SKM-1 (cell line): ENCODE measurements around the gene VIPR1.

Source experiments
- DNase-seq: peaks from one replicate; lab custom pipeline; 2025; ENCODE audit not compliant: unreplicated experiment; lab: John Stamatoyannopoulos, UW

VIPR1 gene

DNA sequence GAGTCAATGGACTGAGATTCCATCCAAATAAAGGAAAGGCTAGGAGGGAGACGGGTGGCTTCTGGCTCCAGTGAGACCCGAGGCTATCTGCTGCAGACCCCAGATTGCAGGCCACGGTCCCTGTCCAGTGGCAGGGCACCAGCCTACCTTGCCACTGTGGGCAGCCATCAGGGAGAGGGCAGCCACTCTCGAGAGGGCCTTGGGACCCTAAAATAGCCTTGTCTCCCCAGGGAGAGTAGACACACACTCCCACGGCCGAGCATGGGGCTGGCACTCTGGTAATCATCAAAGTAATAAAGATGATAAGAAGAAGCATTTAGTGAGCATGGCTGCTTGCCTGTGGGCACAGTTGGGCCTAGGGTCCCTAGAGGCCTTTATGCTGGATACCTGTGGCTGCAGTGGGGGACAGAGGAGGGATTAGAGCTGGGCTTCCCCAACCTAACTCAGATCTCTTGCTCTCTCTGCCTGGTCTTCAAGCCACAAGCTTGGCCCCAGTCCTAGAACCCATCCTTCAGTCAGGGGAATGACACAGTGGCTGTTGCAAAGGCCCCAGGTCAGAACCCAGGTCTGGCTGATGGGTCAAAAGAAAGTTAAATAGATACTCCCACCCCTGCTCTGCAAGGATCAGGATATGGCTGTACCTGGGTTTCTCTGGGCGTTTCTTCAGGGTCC, 9.2 kb upstream of the VIPR1 start:
- no peak for DNase-seq

DNA sequence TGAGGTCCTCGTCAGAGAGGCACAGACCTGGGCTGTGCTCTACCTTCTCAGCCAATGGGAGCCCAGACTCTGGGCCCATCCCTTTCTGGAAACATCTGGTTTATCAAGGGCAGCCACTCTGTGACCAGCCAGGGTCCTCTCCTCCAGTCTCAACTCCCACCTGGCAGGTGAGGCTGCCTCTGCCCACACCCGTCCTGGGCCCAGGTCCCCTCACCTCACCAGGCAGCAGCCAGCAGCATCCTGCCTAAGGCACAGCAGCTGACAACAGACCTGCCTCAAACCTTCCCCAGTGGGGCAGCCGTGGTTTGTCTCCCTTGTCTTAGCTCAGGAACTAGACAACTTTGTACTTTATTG, 8.7 kb upstream of the VIPR1 start:
- no peak for DNase-seq

DNA sequence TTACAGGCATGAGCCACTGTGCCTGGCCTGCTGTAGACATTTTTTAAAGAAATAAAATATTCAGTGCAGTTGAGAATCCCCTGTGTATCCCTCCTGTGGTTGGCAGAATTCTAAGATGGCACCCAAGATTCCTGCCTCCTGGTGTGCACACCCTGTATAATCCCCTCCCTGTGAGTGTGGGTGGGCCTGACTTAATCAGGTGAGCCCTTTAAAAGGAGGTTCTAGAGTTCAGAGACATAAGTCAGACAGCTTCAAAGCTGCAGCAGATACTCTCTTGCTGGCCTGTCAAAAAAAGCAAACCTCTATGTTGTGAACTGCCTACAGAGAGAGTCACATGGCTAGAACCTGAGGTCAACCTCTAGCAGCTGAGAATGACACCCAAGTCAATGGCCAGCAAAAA, 7.0 kb upstream of the VIPR1 start:
- no peak for DNase-seq

DNA sequence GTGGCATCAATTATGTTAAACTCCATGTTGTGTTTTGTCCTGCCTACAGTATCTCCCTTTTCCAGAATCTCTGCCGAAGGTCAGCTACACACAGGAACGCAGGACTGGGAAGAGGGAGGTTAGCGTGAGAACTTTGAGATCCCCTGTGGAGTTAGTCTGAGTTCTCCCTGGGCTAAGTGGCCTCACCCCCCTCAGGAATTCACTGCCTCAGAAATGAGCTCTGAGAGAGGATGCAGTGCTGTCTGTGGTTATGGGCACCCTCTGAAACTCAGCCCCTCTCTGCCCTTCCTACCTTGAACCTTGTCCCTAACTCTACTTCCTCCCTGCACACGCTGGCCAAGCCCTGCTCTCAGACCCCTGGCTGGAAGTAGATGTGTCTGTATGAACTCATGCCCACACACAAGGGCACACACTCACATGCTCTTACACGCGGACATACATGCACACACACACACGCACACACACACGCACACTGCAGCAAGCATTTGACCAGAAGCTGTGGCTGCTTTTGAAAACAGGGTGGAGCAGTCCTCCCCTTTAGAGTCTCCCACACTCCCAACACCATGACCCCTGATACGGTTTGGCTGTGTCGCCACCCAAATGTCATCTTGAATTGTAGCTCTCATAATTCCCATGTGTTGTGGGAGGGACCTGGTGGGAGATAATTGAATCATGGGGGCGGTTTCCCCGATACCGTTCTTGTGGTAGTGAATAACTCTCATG, 5.3 kb upstream of the VIPR1 start:
- DNase-seq: no peak

DNA sequence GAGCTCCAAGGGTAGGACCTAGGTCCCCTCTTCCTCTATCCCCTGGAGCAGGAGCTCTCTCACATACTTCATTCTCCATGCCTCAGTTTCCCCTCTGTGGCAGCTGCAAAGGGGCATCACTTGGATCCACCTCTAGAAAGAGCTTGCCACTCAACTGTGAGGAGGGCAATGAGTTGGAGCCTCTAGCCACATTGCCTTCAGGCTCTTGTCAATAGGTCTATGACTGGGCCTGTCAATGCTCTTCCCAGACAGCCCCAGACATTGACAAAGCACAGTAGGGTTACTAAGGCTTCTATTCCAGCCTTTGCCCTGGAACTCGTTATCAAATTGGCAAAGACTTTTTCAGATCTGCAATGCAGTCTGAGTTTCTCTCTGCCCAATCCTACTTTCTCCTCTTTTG, 4.4 kb upstream of the VIPR1 start:
- DNase-seq: no peak

DNA sequence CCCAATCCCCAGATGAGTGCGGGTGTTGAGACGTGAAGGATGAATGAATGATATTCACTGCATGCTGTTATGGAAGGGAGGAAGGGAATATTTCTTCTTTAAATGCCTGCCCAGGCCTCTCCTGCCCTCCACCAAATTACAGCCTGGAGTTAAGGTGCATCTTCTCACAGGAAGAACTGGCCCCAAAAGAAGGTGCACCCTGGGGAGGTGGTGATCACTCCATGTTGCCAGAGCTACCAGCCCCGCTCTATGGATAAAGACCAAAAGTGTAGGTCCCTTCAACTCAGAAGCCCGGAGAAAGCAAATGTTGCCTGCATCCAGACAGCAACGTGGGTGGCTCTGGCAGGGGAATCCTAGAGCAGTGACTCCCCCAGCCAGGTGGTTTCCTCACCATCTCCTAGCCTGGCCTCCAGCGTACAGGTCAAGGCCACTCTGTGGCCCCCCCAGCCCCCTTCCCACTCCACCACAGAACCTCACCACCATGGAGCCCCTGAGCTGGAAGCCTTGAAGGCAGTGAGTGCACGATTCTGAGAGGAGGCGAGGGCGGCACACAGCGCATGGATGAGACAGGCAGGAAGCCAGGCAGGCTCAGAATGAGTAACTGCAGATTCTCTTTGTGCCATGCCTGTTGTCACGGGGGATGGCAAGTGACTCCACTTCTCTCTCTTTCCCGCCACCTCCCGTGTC, 3.5 kb upstream of the VIPR1 start:
- no peak for DNase-seq

DNA sequence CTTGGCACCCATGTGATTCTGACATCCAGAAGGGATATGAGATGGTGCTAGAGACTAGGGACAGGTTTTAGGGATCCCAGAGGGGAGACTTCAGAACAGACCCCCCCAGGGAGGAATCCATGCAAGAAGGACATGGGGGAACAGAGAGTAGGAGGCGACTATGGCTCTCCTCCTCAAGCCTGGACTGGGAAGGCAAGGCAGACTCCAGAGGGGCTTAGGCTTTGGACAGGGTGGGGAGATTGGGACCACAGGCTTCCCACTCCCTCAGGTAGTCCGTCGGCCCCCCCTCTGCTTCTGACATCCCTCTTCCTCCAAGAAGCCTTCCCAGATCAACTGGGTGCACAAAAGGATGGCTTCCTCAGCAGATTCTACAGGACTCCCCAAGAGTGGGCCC, 3.0 kb upstream of the VIPR1 start:
- DNase-seq: no peak

DNA sequence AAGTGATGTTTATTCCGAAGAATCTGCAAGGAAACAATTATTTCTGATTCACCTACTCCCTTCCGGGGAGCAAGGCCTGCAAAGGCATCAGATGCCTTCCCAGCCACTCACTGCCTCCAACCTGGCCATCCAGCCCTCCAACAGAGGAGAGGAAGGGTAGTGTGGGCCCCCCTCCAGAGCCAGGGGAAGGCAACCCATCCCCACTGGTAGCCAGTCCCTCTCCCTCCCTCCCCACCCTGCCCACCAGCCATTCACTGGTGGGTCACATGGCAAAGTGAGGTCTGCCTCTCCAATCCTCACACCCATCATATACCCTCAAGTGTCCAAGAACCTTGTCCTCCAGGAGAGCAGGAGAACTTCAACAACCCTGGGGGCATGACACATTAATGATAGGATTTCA, 2.4 kb upstream of the VIPR1 start:
- DNase-seq: no peak

DNA sequence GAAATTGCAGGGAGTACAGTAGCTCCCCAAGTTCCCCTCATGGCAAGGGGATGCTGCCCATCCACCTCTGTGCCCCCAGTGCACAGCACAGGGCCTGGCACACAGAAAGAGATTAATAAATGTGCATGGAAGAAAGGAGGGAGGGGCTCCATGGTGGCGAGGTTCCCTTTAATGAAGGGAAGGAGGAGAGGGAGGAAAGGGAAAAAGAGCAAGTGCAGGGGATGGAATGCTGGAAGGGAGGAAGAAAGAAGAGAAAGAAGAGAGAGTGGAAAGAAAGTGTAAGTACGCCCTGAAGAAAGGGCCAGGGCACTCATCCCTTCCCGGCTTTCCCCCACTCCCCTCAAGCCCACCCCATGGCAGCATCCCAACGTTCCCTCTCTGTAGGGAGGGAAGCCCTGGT, 1.5 kb upstream of the VIPR1 start:
- no peak for DNase-seq

DNA sequence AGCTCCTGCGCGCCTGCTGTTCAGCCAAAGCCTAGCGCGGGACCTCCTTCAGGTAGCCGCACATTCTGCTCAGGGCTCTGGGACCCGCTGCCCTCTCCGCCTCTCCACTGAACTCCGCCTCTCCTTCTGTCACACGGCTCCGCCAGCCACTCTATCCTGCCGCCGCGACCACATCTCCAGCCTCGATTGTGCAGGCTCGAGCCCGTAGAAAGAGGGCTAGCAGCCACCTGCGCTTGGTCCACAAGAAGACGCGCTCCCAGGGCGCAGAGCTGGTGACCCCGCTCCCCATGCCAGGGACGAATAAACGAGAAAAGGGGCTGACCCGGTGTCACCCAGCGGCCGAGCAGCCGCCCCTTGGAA, 1.1 kb upstream of the VIPR1 start:
- DNase-seq: no peak

DNA sequence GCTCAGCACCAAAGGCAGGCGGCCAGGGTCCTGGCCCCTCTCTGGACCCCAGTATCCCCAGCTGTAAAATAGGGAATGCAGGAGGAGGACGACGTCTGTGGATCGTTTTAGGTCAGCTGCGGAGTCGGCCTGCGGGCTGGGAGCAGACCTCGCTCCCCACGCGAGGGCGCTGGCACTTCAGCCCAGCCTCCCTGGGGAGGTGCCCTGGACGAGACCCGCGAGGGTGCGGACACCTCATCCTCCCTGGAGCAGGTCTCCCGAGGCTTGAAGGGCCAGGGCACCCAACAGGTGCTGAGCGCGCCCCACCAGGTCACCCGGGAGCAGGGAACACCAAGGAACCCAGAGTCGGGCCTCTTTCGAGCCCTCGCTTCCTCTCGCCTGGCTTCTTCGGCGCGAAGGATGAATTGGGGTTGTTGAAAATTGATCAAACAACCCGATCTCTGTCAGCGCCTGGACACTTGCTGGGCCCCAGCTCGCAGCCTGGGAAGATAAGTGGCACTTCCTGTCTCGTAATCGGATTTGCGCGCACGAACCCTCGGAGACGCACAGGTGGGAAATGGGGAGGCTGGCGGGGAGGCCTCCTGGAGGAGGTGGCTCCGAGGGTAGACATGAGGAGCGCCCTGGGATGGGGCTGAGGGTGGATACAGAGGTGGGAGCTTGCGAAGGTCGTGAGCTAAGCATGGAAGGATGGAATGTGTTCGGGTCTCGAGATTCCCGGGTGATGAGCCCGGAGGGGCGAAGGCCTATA, 588 bp upstream of the VIPR1 start:
- peak; percentile 41 for DNase-seq

DNA sequence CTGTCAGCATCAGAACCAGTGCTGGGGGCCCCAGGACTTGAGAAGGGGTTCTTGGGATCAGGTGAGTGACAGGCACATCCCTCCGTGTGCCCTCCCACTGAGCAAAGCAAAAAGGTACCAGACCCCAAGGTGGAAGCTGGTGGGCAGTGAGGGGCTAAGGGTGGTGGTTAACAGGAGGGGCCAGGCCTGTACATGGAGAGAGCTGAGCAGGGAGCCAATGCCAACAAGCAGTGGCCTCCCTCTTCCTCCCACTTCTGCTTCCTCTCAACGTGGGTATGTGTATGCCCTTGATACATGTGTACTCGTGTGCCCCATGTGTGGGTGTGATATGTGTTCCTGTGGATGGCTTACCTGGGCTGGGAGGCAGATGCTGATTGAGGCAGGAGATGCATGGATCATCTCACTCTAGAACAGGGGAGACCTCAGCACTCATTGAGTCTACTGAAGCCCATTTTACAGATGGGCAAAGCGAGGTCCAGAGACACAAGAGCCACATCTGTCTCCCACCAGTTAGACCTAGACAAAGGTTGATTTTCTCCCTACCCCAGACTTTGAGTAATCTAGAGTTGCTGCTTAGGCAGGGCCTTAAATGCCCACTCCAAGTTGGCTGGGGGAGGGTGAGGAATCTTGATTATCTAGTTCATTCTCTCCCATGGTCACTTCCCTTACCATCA, 945 bp downstream of the VIPR1 start:
- DNase-seq: no peak

DNA sequence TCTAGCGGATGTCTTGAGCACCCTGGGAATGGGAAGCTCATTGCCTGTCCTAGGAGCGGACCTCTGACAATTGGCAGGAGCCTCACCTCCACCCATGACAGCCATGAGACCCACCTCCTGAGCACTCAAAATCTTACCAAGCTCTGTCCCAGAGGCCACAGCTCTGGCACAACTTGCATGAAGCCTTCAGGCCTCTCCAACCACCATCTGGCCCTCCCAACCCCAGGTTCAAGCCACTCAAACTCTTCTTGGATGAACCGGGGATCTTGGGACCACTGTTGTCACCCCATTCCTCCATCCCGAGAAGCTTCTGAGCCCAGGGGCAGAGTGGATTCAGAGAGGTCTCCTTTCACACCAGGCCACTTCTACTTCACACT, 1.5 kb downstream of the VIPR1 start:
- no peak for DNase-seq

DNA sequence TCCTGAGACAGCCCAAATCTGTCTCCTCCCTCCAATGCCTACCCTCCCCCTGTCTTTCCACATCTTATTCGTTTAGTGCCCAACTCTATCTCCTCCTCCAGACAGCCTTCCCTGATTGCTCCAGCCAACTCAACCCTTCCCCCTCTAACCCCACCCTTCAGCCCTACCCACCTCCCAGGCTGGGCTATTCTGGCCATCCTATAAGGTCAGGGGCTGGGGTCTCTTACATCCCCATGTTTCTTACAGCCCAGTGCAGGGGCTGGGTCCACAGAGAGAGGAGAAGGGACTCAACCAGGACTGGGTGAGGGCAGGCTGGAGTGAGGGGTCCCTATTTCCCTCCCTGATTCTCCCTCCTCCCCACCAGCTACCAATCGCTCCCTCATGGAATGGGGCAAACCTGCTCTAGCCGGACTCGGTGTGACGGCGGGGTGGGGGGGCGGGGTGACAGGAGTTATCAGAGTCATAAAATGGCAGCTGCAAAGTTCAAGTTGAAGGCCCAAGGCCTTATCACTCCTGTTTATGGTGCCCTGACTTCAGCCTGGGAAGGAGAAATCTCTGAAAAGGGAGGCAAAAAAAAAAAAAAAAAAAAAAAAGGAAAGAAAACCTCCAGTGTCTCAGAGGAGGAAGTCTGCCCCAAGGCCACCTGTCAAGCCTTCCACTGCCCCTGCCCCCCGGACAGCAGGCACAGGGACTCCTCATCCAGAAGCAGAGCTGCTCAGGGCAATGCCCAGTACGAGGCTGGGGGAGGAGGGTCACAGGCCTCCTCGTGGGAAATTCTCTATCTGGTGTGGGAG, 2.1 kb downstream of the VIPR1 start:
- no peak for DNase-seq

DNA sequence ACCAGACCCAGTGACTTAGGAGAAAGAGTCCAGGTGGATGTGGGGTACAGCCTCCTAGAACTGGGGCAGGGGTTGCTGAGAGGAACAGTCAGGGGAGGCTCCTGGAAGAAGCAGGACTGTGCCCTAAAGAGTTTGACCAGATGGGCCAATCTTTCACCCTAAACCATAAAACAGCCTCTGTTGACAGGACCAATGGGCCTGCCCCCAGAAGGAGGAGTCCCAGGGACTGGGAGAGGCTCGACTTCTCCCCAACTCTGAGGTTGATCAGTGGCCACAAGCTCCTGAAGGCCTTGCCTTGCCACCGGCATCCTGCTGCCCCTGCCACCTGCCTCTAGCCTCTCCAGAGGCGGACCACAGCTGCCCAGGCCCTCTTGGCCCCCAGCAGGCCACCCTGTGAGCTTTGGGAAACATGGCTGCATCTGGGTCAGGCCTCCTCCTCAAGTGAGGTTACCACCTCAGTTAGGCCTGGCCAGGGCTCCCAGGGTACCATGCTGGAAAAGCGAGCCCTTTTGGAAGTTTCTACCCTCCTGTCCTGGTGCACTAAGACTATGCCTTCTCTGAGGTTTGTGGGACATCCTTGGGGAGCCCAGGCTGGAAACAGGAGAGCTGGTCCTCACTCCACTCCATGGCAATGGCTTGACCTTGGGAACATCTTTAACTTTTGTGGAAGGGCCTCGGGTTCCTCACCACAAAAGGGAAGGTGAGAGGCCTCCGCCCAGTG, 2.8 kb downstream of the VIPR1 start:
- DNase-seq: no peak

DNA sequence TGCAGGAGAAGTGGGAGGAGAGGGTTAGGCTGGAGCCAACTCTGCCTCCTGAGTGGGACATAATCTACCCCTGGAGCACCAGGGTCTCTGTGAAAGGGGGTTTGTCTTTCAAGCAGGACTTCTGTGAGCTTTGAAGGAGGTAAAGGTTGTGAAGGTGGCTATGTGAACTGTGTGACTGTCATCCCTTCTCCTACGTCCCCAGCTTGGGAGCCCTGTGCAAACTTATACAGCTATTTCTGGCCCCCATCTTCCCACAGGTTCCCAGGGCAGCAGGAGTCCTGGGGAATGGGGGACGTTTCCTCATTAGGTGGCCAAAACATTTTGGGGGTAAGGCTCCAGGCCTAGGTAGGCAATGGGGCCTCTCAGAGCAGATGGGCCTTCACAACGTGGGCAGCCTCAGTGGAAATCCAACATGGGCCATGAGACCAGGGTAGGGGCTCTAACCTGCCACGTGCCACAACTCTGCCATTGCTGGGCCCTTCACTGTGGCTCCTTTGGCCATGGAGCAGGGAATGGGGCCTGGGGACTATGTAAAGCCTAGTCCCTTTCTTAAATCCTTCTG, 3.5 kb downstream of the VIPR1 start:
- DNase-seq: no peak

DNA sequence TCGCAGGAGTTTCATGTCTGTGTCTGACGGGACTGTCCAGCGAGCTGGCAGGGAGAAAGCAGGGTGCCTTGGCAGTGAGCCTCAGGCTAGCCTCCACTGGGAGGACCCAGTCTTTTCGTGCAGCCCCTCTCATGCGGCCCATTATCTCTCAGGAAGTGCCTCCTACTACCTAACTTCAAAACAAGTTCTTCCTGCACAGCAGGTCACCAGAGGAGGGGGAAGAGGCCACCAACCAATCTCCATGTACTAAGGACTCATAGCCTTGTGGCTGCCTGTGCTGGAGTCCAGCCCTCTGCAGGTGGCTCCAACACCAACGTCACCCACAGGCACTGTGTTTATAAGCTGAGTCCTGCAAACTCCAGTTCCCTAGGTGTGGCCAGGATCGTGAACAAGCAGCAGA, 4.8 kb downstream of the VIPR1 start:
- no peak for DNase-seq

DNA sequence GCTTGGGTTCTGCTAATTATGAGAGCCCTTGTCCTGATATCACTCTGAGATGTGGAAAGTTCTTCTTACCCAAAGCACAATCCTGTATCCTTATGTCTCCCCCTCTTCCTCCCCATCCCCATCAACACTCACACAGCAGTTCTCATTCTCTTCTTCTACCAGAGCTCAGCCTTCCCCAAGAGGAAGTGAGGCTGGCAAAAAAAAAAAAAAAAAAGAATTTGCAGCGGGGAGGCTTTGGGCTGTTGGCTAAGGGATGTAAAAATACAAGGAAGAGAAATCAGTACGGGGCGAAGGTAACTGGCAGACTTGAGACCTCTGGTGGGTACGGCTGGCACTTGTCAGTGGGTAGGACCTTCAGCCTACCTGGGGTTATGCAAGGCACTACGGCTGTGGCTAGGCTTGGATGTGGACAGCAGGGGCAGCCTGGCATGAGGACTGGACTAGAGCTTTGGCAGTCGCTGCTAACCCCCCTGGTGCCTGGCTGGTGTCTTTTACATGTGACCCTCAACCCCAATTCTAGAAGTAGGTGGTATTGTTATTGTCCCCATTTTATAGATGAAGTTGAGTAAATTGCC, 5.4 kb downstream of the VIPR1 start:
- no peak for DNase-seq

DNA sequence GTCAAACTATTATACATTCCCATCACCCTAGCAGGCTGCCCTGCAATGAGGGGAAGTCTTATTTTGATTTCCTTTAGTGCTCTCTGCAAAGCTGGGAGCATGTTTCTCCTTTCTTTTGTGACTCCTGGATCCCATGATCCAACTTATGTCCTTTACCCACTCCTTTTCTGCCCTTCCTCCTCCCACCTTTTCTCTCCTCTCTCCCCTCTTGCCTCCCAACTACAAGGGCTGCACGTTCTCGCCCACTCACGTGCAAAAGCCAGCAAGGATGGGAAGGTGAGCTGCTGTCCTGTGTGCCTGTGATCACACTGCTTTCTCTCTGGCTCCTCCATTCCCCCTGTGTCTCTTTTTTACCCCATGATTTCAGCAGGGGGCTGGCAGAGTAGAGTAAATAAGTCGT, 6.1 kb downstream of the VIPR1 start:
- DNase-seq: no peak
